HG02571 (cell line): ENCODE measurements around the gene CHST1.

ENCODE experiments used
- ATAC-seq: cut with Tn5 transposase; IDR thresholded peaks from one replicate; pipeline ENCODE4 v1.9.1; 2021; ENCODE audit warnings: mild to moderate bottlenecking, moderate library complexity; ENCODE audit not compliant: unreplicated experiment

The CHST1 gene

DNA sequence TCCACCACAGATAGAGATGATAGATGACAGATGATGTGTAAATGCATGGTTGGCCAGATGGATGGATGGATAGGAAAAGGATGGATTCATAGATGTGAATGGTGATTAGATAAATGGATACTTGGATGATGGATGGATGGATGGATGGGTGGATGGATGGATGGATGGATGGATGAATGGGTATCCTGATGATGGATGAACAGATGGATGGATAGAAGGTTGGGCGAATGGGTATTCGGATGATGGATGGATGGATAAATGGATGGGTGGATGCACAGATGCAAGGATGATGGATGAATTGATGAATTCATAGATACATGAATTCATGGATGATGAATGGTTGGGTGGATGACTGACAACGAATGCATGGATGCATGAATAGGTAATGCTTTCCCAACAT lies 56.1 kb downstream of the CHST1 start:
- no peak for ATAC-seq

DNA sequence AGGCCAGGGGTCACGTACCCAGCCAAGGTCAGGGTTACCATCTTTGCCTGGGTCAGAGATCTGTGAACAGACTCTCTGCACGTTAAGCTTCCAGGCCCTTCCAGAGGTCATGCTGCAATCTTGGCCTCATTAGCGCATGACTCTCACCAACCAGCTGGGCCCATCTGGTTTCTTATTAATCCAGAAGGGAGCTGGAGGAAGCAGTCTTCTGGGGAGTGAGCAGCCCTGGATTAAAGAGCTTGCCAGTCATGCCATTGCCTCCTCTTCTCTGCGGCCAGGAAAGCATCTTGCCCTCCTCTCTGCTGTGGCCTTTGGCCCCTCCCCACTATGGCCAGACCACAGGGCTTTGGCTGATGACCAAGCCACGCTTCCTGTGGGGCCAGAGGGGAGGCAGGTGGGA lies 57.4 kb downstream of the CHST1 start:
- no peak for ATAC-seq

DNA sequence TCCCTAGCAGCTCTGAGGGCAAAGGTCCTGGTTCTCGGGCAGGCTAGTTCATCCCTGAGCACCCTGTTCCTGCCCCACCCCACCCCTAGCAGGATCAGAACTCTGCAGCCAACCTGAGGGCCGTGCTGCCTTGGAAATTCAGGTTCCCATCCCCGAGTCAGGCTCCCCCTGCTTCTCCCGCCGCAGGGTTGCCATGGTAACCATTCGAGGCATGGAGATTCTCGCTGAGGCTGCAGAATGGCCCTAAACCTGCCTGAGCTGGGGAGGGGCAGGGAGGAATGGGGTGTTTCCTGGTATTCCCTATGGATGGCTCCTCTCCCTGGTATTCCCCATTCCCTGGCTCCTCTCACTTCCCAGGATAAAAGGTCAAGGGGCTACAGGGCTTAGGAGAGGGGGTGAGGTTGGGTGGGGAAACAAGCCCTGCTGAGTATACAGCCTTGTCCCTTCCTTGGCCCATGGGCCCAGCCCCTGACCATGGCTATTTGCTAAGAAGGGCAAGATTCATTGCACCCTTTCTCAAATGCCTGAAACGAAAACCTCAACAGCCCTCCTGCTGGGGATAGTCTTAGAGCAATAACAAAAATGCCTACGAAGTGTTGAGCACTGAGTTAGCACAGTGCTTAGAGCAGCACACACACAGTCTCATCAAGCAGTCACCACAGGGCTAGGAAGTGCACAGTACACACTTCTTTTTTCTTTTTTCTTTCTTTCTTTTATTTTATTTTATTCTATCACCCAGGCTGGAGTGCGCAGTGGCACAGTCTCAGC lies 58.7 kb downstream of the CHST1 start:
- ATAC-seq, result no peak

DNA sequence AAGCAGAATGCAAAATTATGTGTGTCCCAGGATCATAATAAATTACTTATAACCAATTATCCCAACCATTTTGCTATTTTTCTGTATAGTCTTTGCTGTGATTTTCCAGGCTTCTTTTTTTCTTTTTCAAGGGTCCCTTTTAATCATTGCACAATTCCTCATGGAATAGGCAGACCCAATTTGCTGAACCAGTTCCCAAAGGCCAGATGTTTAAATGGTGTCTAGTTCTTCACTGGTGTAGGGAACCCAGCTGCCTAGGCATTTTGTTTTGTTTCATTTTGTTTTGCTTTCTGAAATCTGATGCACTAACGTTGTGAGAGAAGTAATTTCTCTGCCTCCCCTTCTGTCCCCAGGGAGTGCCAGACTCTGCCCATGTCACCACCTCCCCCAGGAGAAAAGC lies 60.4 kb downstream of the CHST1 start:
- no peak for ATAC-seq

DNA sequence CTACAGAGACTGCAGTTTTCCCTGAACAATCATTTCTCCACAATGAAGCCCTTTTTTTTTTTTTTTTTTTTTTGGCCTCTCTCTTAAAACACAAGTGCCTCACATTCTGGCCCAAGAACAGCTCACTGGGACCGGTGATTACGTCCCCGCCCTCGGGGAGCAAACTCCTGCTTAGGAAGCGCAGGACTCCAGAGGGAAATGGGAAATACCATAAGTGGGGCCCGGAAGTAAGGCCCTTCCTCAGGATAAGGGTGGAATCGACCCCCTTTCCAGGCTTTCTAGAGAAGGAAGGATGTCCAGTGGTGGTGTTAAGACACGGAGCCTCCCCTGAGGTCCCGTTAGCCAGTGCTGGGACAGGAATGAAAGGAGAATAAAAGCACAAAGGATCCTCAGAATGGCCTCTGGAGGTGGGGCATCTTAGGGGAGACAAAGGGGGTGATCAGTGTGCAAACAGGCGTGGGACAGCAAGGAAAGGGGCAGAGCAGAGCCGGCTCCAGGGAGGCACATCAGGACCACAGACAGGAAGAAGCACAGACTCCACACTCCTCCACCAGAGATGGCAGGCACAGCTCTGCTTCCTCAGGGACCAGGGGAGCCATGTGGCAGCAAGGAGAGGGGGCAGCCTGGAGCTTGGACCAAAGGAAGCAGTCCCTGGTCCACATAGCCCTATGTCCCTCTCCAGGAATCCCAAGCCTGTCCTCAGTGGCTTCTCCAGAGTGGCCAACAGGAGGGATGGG lies 61.3 kb downstream of the CHST1 start:
- ATAC-seq, result no peak

DNA sequence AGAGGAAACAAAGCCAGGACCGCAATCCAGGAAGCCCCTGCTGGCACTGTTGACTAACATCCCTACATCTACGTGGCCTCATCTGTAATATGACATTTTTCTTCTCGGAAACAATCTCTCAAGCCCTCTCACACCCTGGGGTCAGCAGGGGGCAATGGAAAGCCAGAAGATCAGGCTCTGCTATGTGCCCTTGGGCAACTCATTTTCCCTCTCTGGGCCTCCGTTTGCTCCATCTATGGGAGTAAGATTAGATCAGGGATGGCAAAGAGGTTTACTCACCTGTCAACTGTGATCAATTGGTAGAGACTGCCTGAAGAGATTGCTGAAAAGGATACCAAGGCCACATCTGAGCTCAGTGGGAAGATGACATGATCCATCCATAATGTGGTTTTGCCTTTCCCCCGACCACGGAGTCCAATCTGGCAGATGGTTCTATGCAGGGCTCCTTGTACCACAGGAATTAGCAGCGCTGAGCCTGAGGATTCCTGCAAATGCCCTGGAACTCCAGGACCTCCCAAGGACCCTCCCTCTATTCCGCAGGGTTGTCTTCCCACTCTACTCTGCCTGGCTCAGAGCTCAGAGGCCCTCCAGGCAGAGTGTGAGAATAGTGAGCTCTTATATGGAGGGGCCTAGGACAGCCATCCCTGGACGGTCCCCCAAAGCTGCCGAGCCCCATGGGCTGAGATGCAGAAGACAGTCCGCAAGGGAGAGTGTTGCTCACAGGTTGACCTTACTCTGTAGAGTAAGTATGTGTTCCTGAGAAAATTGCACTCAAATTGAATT lies 66.1 kb downstream of the CHST1 start:
- ATAC-seq, result no peak
